SK-N-MC (cell line): ENCODE results near the gene RAB35.

Source experiments
- EZH2 ChIP-seq: fragments of 200-600 bp; sonication (generic); IDR thresholded peaks from one replicate; pipeline ENCODE4 v1.6.1; 2017; ENCODE audit warnings: antibody characterized with exemption
- POLR2AphosphoS5 ChIP-seq: IDR thresholded peaks from 2 replicates; pipeline ENCODE4 v1.6.1; 2012; ENCODE audit warnings: mild to moderate bottlenecking, low read depth, low read length, borderline replicate concordance

- no peak for TF ChIP-seq EZH2
- no peak for TF ChIP-seq POLR2AphosphoS5
These were observed 14.1 kb downstream of the RAB35 start for GRCh38 chr12:120102189-120103043.
